ENCODE measurements around the gene PLEKHA1. TPM values are rescaled to one million over a fixed set of nuclear protein-coding genes. Genes with fewer than 3 reads are reported as not detected.

PLEKHA1 gene
- total RNA-seq, 3 donors from 2014 or later = 24.2 to 38.9 (median 26.2) TPM

DNA sequence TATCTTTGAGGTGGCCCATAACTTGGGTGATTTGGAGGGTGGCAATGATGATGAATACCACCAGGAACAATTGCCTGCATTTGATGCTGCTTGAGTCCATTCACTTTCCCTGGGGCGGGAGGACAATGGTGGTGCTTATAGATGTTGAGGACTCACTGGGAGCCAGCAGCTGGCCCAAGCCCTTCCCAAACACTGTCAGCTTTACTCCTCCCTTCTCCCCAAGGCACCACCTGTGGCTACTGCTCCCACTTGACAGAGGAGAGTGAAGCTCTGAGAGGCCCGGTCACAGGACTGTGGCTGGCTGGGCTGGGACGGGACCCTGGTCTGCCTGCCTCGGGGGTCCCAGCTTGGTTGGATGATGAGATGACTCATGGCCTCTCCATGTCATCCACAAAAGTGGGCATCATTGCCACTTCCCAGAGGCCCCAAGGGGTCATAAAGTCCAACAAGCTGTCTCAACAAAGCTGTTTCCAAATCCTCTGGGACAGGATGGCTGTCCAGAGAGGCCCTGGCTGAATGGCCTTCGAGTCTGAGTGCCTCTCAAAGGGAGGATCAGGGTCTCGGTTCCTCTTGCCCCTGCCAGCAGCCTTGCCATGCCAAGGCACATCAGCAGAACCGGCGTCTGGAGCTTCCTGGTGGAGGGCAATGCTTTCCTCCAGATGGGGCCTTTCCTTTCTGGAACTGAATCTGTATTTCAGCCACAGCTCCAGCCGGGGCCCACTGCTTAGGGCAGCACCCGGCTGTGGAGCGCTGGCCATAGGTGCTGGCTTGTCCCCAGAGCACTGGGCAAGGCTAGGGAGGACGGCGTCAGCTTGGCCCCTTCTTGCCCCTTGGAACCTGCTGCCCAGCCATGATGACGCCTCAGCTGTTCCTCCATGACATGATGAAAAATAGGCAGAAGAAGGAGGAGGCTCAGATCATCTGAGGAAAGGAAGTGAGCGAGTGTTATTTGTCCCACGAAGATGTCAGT lies 47.0 kb upstream of the PLEKHA1 start:
- TF ChIP-seq, protein P1, sequence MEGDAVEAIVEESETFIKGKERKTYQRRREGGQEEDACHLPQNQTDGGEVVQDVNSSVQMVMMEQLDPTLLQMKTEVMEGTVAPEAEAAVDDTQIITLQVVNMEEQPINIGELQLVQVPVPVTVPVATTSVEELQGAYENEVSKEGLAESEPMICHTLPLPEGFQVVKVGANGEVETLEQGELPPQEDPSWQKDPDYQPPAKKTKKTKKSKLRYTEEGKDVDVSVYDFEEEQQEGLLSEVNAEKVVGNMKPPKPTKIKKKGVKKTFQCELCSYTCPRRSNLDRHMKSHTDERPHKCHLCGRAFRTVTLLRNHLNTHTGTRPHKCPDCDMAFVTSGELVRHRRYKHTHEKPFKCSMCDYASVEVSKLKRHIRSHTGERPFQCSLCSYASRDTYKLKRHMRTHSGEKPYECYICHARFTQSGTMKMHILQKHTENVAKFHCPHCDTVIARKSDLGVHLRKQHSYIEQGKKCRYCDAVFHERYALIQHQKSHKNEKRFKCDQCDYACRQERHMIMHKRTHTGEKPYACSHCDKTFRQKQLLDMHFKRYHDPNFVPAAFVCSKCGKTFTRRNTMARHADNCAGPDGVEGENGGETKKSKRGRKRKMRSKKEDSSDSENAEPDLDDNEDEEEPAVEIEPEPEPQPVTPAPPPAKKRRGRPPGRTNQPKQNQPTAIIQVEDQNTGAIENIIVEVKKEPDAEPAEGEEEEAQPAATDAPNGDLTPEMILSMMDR (IDR thresholded peaks at IDR 0.05) = no peak
- TF ChIP-seq POLR2A (IDR thresholded peaks at IDR 0.05) (no peak), POLR2AphosphoS5 (IDR thresholded peaks at IDR 0.05) (no peak)
- Histone ChIP-seq H3K4me3 (no peak overlapping the region), H3K9me3 (no peaks in the 10 kb centered on the region), H3K27ac (no peak overlapping the region), H3K36me3 (no peaks in the 10 kb centered on the region), H3K4me1 (no peaks in the 10 kb centered on the region), H3K27me3 (no peaks in the 10 kb centered on the region)
- intact Hi-C loops (cut with DNase I; ENCODE audit: low total_unique reads) = no loop called here
- DNase-seq (ENCODE audit: low spot score in 2 of 2) = no peak

DNA sequence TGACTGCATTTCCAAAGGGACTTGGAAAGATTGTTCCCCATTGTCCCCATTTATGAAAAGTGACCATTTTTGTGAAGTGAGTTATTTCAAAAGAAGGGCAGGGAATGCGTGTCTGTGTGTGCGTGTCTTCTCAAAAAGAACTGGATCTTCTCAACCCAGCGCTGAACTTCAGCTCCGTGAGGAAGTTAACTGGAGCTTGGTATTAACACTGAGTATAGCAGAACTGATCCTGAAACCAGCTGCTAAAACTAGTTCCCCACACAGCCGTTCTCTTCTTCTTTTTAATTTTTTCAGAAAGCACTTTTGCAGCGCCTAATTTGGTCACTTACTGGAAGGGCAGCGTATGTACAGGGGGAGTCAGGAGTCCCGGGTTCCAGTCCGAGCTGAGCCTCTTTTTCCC lies 45.8 kb upstream of the PLEKHA1 start:
- Histone ChIP-seq H3K27ac (no peak overlapping the region), H3K36me3 (no peaks in the 10 kb centered on the region), H3K9me3 (no peaks in the 10 kb centered on the region), H3K27me3 (no peaks in the 10 kb centered on the region), H3K4me3 (no peak overlapping the region), H3K4me1 (no peaks in the 10 kb centered on the region)
- TF ChIP-seq, protein P1 (IDR thresholded peaks at IDR 0.05) = no peak
- intact Hi-C loops (cut with DNase I; ENCODE audit: low total_unique reads) = no loop called here
- DNase-seq (ENCODE audit: low spot score in 2 of 2) = no peak

DNA sequence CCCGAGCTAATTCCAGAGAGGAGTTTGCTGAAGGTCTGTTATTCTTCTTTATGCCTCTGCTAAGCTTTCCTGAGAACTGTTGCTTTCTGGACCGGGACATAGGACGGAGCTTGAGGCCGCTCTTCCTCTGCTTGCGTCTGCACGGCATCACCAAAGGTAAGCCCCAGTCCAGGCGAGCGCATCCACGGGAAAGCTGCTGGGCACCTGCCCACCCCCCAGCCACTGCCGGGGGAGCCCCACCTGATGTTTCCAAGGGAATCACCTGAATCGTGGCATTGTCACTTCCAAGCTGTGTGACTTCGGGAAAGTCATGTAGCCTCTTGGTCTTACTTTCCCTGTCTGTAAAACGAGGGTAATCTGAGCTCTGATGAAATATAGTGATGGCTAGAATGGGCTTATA lies 45.1 kb upstream of the PLEKHA1 start:
- intact Hi-C loops (cut with DNase I; ENCODE audit: low total_unique reads) = no loop called here
- H3K36me3 ChIP-seq = no peaks in the 10 kb centered on the region
- DNase-seq (ENCODE audit: low spot score in 2 of 2) = no peak
- no peak overlapping the region for H3K27ac ChIP-seq
- no peak overlapping the region for H3K4me3 ChIP-seq
- no peaks in the 10 kb centered on the region for H3K27me3 ChIP-seq
- H3K4me1 ChIP-seq = no peaks in the 10 kb centered on the region
- H3K9me3 ChIP-seq = no peaks in the 10 kb centered on the region
- no peak for TF ChIP-seq POLR2A (IDR thresholded peaks at IDR 0.05)
- TF ChIP-seq POLR2AphosphoS5 (IDR thresholded peaks at IDR 0.05) = no peak
- TF ChIP-seq, protein P1 (IDR thresholded peaks at IDR 0.05) = no peak

DNA sequence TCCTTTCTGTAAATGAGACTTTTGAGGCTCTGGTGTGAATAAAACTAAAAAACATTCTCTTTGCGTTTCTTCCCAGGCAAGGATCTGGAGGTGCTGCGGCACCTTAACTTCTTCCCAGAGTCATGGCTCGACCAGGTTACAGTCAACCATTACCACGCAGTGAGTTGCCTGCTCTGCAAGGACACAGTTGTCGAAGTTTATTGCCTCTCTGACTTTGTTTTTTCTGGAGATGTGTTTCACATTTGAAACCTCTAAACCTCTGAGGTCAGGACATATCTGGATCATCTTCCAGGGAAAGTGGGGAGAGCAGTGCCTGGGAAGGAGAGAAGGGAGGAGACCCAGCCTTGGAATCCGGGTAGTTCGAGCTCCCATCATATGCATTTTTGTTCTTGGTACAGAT lies 43.4 kb upstream of the PLEKHA1 start:
- Histone ChIP-seq H3K36me3 (no peaks in the 10 kb centered on the region), H3K27me3 (no peaks in the 10 kb centered on the region), H3K4me1 (no peaks in the 10 kb centered on the region), H3K27ac (no peak overlapping the region), H3K9me3 (no peaks in the 10 kb centered on the region), H3K4me3 (no peak overlapping the region)
- intact Hi-C loops (cut with DNase I; ENCODE audit: low total_unique reads) = no loop called here
- no peak for DNase-seq (ENCODE audit: low spot score in 2 of 2)
- TF ChIP-seq, protein P1 (IDR thresholded peaks at IDR 0.05) = no peak
- no peak for TF ChIP-seq POLR2A (IDR thresholded peaks at IDR 0.05)
- no peak for TF ChIP-seq POLR2AphosphoS5 (IDR thresholded peaks at IDR 0.05)

DNA sequence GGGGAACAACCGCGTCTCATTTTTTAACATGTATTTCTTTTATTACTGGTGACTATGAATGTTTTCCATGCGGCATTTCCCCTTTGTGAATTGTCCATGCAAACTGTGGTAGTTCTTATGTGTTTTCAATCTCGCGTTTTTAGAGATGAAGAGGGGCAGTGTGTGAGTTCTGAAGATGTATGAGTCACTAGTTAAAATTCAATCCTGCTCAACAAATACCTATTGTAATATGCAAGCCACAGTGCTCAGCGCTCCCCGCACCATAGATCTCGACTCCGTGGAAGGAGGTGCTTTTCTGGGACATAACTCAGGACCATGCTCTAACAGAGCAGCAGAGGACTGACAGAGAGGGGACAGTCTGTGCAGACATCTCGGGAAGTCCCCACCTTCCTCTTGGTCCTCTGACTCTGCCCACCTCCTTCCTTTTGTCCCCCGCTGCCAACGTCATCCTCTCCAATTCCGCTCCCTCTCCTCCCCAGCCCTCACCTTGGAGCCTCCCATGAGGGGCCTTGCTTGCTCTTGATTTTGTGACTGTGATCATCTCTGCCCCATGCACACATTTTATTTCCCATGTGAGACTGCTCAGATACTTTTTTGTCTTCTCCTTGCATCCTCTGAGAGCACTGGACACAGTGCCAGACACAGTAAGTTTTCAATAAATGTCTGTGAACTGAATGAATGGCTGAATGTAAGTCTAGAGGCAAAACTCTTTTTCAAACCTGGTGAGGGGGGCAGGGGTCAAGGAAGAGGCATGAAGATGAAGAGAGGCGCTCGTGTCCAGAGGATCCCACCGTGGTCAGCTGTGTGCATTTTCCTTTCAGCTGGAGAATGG lies 42.7 kb upstream of the PLEKHA1 start:
- TF ChIP-seq POLR2AphosphoS5 (IDR thresholded peaks at IDR 0.05) (no peak), POLR2A (IDR thresholded peaks at IDR 0.05) (no peak)
- TF ChIP-seq, protein P1 (IDR thresholded peaks at IDR 0.05) = no peak
- H3K27ac ChIP-seq = no peak overlapping the region
- intact Hi-C loops (cut with DNase I; ENCODE audit: low total_unique reads) = no loop called here

More for the DNA sequence above, 42.7 kb upstream of the PLEKHA1 start:
- no peak overlapping the region for H3K4me3 ChIP-seq
- H3K9me3 ChIP-seq = no peaks in the 10 kb centered on the region
- no peak for DNase-seq (ENCODE audit: low spot score in 2 of 2)
- H3K4me1 ChIP-seq = no peaks in the 10 kb centered on the region
- no peaks in the 10 kb centered on the region for H3K36me3 ChIP-seq
- no peaks in the 10 kb centered on the region for H3K27me3 ChIP-seq
